ENCODE measurements around the gene MVD. TPM values are rescaled to one million over a fixed set of nuclear protein-coding genes. Genes with fewer than 3 reads are reported as not detected.

Gene MVD
- total and polyA plus RNA-seq, 2 of the 13 experiments (the other 11 are each of a cell fraction or from before 2014, with no cell fraction given): 28.1 to 187 TPM

- TF ChIP-seq ZFP91 (CRISPR knock-in tag; IDR thresholded peaks at IDR 0.05; ENCODE audit: borderline replicate concordance) (peak; percentile 42; the same call in 1 of the 2 replicates), TIGD3 (CRISPR knock-in tag; IDR thresholded peaks at IDR 0.05; ENCODE audit: borderline replicate concordance) (no peak), ZBTB4 (CRISPR knock-in tag; IDR thresholded peaks at IDR 0.05; ENCODE audit: borderline replicate concordance) (peak; percentile 88; the same call in 1 of the 2 replicates), POLR2AphosphoS5 (IDR thresholded peaks at IDR 0.05; ENCODE audit: low read depth, low read length) (no peak), XRCC5 (optimal IDR thresholded peaks at IDR 0.05; ENCODE audit: low read length) (peak; percentile 73), HMGXB4 (CRISPR knock-in tag; IDR thresholded peaks at IDR 0.05; ENCODE audit: borderline replicate concordance in 1 of 2, low read depth in 1 of 2) (0 out of 4 replicates have a peak, but pooled peaks of 1 of the 2 experiments have one; percentile 56), NR2F1 (CRISPR knock-in tag; IDR thresholded peaks at IDR 0.05) (no peak), CBFB (CRISPR knock-in tag; IDR thresholded peaks at IDR 0.05) (no peak), MTA1 (CRISPR knock-in tag; IDR thresholded peaks at IDR 0.05; ENCODE audit: borderline replicate concordance) (peak; percentile 58; the same call in 1 of the 2 replicates), ZNF143 (CRISPR knock-in tag; IDR thresholded peaks at IDR 0.05) (no peak), BRCA1 (CRISPR knock-in tag; IDR thresholded peaks at IDR 0.05) (no peak), RFX3 (CRISPR knock-in tag; IDR thresholded peaks at IDR 0.05) (no peak), TAF1 (CRISPR knock-in tag; IDR thresholded peaks at IDR 0.05) (no peak), TAF15 (IDR thresholded peaks at IDR 0.05; ENCODE audit: low read depth, low read length, poor library complexity, severe bottlenecking) (no peak), ZNF274 (CRISPR knock-in tag; IDR thresholded peaks at IDR 0.05) (no peak), RNF2 (conservative IDR thresholded peaks at IDR 0.05; ENCODE audit: low read depth) (no peak), RELA (CRISPR knock-in tag; IDR thresholded peaks at IDR 0.05) (0 out of 2 replicates have a peak, but pooled peaks have one; percentile 28), ZNF235 (CRISPR knock-in tag; IDR thresholded peaks at IDR 0.05; ENCODE audit: borderline replicate concordance) (no peak), ZNF704 (CRISPR knock-in tag; IDR thresholded peaks at IDR 0.05; ENCODE audit: borderline replicate concordance) (no peak), ZNF747 (CRISPR knock-in tag; IDR thresholded peaks at IDR 0.05; ENCODE audit: borderline replicate concordance) (no peak), NFYB (CRISPR knock-in tag; IDR thresholded peaks at IDR 0.05) (no peak)
These were observed 34.3 kb downstream of the MVD start (continued) for GRCh38 chr16:88628512-88628974.

Measured in HepG2 (cell line).